ENCODE measurements around the gene PCBP1. TPM values are rescaled to one million over a fixed set of nuclear protein-coding genes. Genes with fewer than 3 reads are reported as not detected.
A peak's percentile ranks its signal among the peaks of the same experiment; 100 is the strongest.
"Not testable (repeated sequence)": the region's sequence is repeated elsewhere in the genome, so short reads cannot be mapped to it uniquely, and the experiment has no call there.

PCBP1 gene
- total RNA-seq, 1 experiment from 2014 or later, result 276 TPM

GRCh38 chr2:70126413-70126812 lies 39.1 kb downstream of the PCBP1 start:
- ChIA-PET CTCF (no interaction called here), POLR2A (interaction anchor here (0.6 to 1.3 kb wide), 2 partner anchors 10 to 1997 kb away, joined by 5 to 13 read pairs; no protein-coding TSS in a partner anchor)
- in situ Hi-C loops (cut with HindIII; ENCODE audit: low pct_unique_long_range_greater_than_20kb, low sequenced_read_pairs), result no loop called here

GRCh38 chr2:70128005-70128404 lies 40.7 kb downstream of the PCBP1 start:
- peaks cover 30% of the 10 kb centered on the region for H3K4me1 ChIP-seq (ENCODE audit: control insufficient read depth, insufficient read depth, low read length)
- no peaks in the 10 kb centered on the region for H3K9me3 ChIP-seq (ENCODE audit: control insufficient read depth, insufficient read depth, low read depth, low read length)
- no peaks in the 10 kb centered on the region for H3K36me3 ChIP-seq (ENCODE audit: control insufficient read depth, insufficient read depth, low read length)
- H3K4me3 ChIP-seq (ENCODE audit: low read depth in 2 of 2, low read length in 2 of 2), result no peak overlapping the region
- intact Hi-C loops (cut with micrococcal nuclease; ENCODE audit: unreplicated experiment) (no loop called here), in situ Hi-C loops (cut with HindIII; ENCODE audit: low pct_unique_long_range_greater_than_20kb, low sequenced_read_pairs) (no loop called here)
- DNase-seq (ENCODE audit: low read depth, low spot score) (no peak), ATAC-seq (no peak)
- TF ChIP-seq SIN3A (IDR thresholded peaks at IDR 0.05; ENCODE audit: borderline replicate concordance, insufficient read depth, low read depth, low read length) (no peak), TCF7L2 (IDR thresholded peaks at IDR 0.05; ENCODE audit: low read depth, low read length) (no peak), CTCF (IDR thresholded peaks at IDR 0.05) (no peak), REST (IDR thresholded peaks at IDR 0.05; ENCODE audit: insufficient read depth in 1 of 2, low read depth in 2 of 2, low read length in 1 of 2) (no peak), POLR2AphosphoS5 (IDR thresholded peaks at IDR 0.05; ENCODE audit: low read depth, low read length) (no peak)
- no TSS peak for BruUV-seq (replicated peaks)
- ChIA-PET POLR2A (interaction anchor here (0.9 kb wide), 1 partner anchor 13 kb away, joined by 4 read pairs; no protein-coding TSS in a partner anchor), CTCF (no interaction called here)
- H3K27ac ChIP-seq (ENCODE audit: low read length), result peak overlapping the region; percentile 48; the same call in 1 of the 2 replicates
- H3K27me3 ChIP-seq (ENCODE audit: control insufficient read depth, insufficient read depth, low read length), result no peaks in the 10 kb centered on the region

More at GRCh38 chr2:70126413-70126812, 39.1 kb downstream of the PCBP1 start:
- Histone ChIP-seq H3K4me3 (ENCODE audit: low read depth in 2 of 2, low read length in 2 of 2) (no peak overlapping the region), H3K4me1 (ENCODE audit: control insufficient read depth, insufficient read depth, low read length) (peaks cover 23% of the 10 kb centered on the region), H3K9me3 (ENCODE audit: control insufficient read depth, insufficient read depth, low read depth, low read length) (no peaks in the 10 kb centered on the region), H3K27ac (ENCODE audit: low read length) (peak overlapping the region; percentile 39; the same call in 1 of the 2 replicates), H3K27me3 (ENCODE audit: control insufficient read depth, insufficient read depth, low read length) (no peaks in the 10 kb centered on the region), H3K36me3 (ENCODE audit: control insufficient read depth, insufficient read depth, low read length) (no peaks in the 10 kb centered on the region)
- no TSS peak for BruUV-seq (replicated peaks)
- intact Hi-C loops (cut with micrococcal nuclease; ENCODE audit: unreplicated experiment), result no loop called here
- ATAC-seq, result no peak
- DNase-seq (ENCODE audit: low read depth, low spot score), result no peak
- no peak for TF ChIP-seq REST (IDR thresholded peaks at IDR 0.05; ENCODE audit: insufficient read depth in 1 of 2, low read depth in 2 of 2, low read length in 1 of 2)
- no peak for TF ChIP-seq SIN3A (IDR thresholded peaks at IDR 0.05; ENCODE audit: borderline replicate concordance, insufficient read depth, low read depth, low read length)
- no peak for TF ChIP-seq POLR2AphosphoS5 (IDR thresholded peaks at IDR 0.05; ENCODE audit: low read depth, low read length)
- TF ChIP-seq CTCF (IDR thresholded peaks at IDR 0.05), result no peak
- TF ChIP-seq TCF7L2 (IDR thresholded peaks at IDR 0.05; ENCODE audit: low read depth, low read length), result no peak

- peak overlapping the region; percentile 96 for H3K27ac ChIP-seq (ENCODE audit: low read length)
- peak overlapping the region; percentile 35 to 56; a peak in 3 of 4 replicates for H3K4me3 ChIP-seq (ENCODE audit: low read depth in 2 of 2, low read length in 2 of 2)
- H3K36me3 ChIP-seq (ENCODE audit: control insufficient read depth, insufficient read depth, low read length); POLR2A ChIA-PET; DNase-seq (ENCODE audit: low read depth, low spot score); H3K9me3 ChIP-seq (ENCODE audit: control insufficient read depth, insufficient read depth, low read depth, low read length); intact Hi-C loops (cut with micrococcal nuclease; ENCODE audit: unreplicated experiment); in situ Hi-C loops (cut with HindIII; ENCODE audit: low pct_unique_long_range_greater_than_20kb, low sequenced_read_pairs); ATAC-seq; CTCF ChIA-PET; BruUV-seq (replicated peaks); H3K27me3 ChIP-seq (ENCODE audit: control insufficient read depth, insufficient read depth, low read length): not testable (repeated sequence)
- peaks cover 42% of the 10 kb centered on the region for H3K4me1 ChIP-seq (ENCODE audit: control insufficient read depth, insufficient read depth, low read length)
These were observed 44.3 kb downstream of the PCBP1 start for GRCh38 chr2:70131344-70132143.
